NCI-H1436 treated with DMSO at 0.1 percent for 48 hours (cell line): ENCODE data around the gene KRT16.
A peak's percentile ranks its signal among the peaks of the same experiment; 100 is the strongest.
"Not testable (repeated sequence)": the region's sequence is repeated elsewhere in the genome, so short reads cannot be mapped to it uniquely, and the experiment has no call there.

Experiments used
- DNase-seq: peaks from one replicate; lab custom pipeline; 2025; lab: John Stamatoyannopoulos, UW

The KRT16 gene

GRCh38 chr17:41612376-41613160, at the start of gene KRT16:
TSS of gene KRT16 (minus strand) at chr17:41612767. CDS start at chr17:41612688, 79 bp downstream.
- not testable (repeated sequence) for DNase-seq

GRCh38 chr17:41660221-41660711, 47.7 kb upstream of the KRT16 start:
- no peak for DNase-seq

- no peak for DNase-seq
These were observed 47.1 kb upstream of the KRT16 start for GRCh38 chr17:41659427-41660212.

GRCh38 chr17:41658846-41659245, 46.3 kb upstream of the KRT16 start:
- no peak for DNase-seq

GRCh38 chr17:41657936-41658335, 45.4 kb upstream of the KRT16 start:
- DNase-seq: no peak

- DNase-seq: no peak
These were observed 44.7 kb upstream of the KRT16 start for GRCh38 chr17:41657176-41657754.

GRCh38 chr17:41656249-41657023, 43.9 kb upstream of the KRT16 start:
- DNase-seq: no peak

- DNase-seq: no peak
These were observed 43.1 kb upstream of the KRT16 start for GRCh38 chr17:41655611-41656111.

- DNase-seq: no peak
These were observed 42.4 kb upstream of the KRT16 start for GRCh38 chr17:41654678-41655607.

GRCh38 chr17:41653892-41654677, 41.5 kb upstream of the KRT16 start:
- no peak for DNase-seq

- DNase-seq: no peak
These were observed 40.9 kb upstream of the KRT16 start for GRCh38 chr17:41653421-41653820.

- no peak for DNase-seq
These were observed 39.9 kb upstream of the KRT16 start for GRCh38 chr17:41652461-41652970.

GRCh38 chr17:41651625-41652460, 39.3 kb upstream of the KRT16 start:
- DNase-seq: no peak

GRCh38 chr17:41650794-41651624, 38.4 kb upstream of the KRT16 start:
- DNase-seq: no peak

- no peak for DNase-seq
These were observed 37.5 kb upstream of the KRT16 start for GRCh38 chr17:41649923-41650519.

- DNase-seq: peak; percentile 65
These were observed 36.0 kb upstream of the KRT16 start for GRCh38 chr17:41648411-41649195.
